VCaP (cell line): Measurements from ENCODE around the gene CCDC148.

ENCODE experiments used
- H3K27ac ChIP-seq: fragments of 450-650 bp; 2 replicates; pipeline ENCODE4 v1.5.1; 2017
- CTCF ChIP-seq: fragments of 450-650 bp; conservative IDR thresholded peaks from 2 replicates; pipeline ENCODE4 v1.5.1; 2017; ENCODE audit warnings: mild to moderate bottlenecking, moderate library complexity

Gene CCDC148

GRCh38 chr2:158498749-158499136, 42.2 kb upstream of the CCDC148 start:
- H3K27ac ChIP-seq = no peak overlapping the region
- TF ChIP-seq CTCF = no peak

- TF ChIP-seq CTCF = no peak
- H3K27ac ChIP-seq = no peak overlapping the region
These were observed 41.6 kb upstream of the CCDC148 start for GRCh38 chr2:158498043-158498748.

GRCh38 chr2:158497486-158497885, 40.9 kb upstream of the CCDC148 start:
- H3K27ac ChIP-seq = no peak overlapping the region
- no peak for TF ChIP-seq CTCF

GRCh38 chr2:158496986-158497385, 40.4 kb upstream of the CCDC148 start:
- H3K27ac ChIP-seq = no peak overlapping the region
- TF ChIP-seq CTCF = no peak

DNA sequence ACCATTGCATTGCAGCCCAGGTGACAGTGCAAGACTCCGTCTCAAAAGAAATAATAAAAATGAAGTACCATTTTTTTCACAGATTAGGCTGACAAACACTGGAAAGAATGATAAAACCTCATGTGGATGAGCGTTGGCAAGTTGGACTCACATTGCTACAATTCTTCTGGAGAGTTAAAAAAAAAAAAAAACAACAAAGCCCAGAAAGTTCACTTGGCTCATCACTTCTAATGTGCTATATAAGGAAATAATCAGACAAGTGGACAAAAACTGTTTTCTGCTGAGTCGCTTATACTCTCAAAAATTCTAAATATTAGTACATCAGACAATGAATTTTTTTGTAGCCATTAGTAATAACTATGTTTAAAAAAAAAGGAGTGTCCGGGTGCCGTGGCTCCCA, 38.6 kb upstream of the CCDC148 start:
- no peak for TF ChIP-seq CTCF

GRCh38 chr2:158493458-158493857, 36.9 kb upstream of the CCDC148 start:
- H3K27ac ChIP-seq = no peak overlapping the region
- TF ChIP-seq CTCF = no peak

More for the DNA sequence above, 38.6 kb upstream of the CCDC148 start:
- H3K27ac ChIP-seq = no peak overlapping the region

DNA sequence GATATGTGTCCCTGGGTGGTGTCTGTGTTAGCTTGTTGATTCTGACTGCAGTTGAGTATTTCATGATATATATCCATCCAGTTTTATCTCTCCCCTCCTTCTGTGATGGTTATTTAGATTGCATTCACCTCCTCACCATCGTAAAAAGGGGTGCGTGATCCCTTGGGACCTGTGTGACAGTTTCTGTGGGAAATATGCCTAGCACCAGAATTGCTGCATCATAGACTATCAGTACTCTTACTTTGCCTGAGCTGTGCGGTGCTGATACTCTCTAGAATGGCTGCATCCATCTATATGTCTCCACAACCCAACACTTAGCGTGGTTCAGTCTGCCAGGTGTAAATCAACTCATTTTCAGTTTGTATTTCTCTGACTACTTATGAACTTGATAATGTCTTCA, 34.5 kb upstream of the CCDC148 start:
- H3K27ac ChIP-seq = no peak overlapping the region
- no peak for TF ChIP-seq CTCF
